ENCODE data around the gene CD48.

GRCh38 chr1:160724465-160725242 lies 13.0 kb upstream of the CD48 start:
- no peak for TF ChIP-seq POLR2AphosphoS5 (IDR thresholded peaks at IDR 0.05; ENCODE audit: low read depth, low read length)
- TF ChIP-seq POLR2A (IDR thresholded peaks at IDR 0.05; ENCODE audit: low read depth, low read length) = no peak
- TF ChIP-seq TAF1 (IDR thresholded peaks at IDR 0.05; ENCODE audit: borderline replicate concordance, low read depth, low read length) = no peak
